Erythroblast (primary cell): ENCODE results near the gene EPOP.

Experiments
- GATA1 ChIP-seq: IDR thresholded peaks from 2 replicates; pipeline ENCODE4 v1.6.1; 2011; ENCODE audit warnings: low read depth, mild to moderate bottlenecking, control low read depth, low read length, moderate library complexity
- POLR2A ChIP-seq: IDR thresholded peaks from 2 replicates; pipeline ENCODE4 v1.6.1; 2011; ENCODE audit warnings: mild to moderate bottlenecking, low read length

DNA sequence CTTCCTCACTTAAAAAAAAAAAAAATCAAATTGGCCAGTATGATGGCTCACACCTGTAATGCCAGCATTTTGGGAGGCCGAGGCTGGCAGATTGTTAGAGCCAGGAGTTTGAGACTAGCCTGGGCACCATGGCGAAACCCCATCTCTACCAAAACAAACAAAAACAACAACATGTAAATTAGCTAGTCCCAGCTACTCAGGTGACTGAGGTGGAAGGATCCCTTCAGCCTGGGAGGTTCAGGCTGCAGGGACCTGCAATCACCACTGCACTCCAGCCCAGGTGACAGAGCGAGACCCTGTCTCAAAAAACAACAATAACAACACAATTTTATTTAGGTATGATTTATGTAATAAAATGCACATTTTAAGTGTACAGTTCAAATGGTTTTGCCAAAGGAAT is 6.3 kb upstream of the EPOP start:
- no peak for TF ChIP-seq POLR2A
- TF ChIP-seq GATA1: no peak
